ENCODE data around the gene C17orf100.

The C17orf100 gene

GRCh38 chr17:6630390-6630789 is 21.2 kb upstream of the C17orf100 start:
- Histone ChIP-seq H3K27ac (ENCODE audit: low read length) (no peak overlapping the region), H3K4me1 (ENCODE audit: control insufficient read depth, insufficient read depth, low read length) (no peaks in the 10 kb centered on the region), H3K36me3 (ENCODE audit: control insufficient read depth, insufficient read depth, low read length) (no peaks in the 10 kb centered on the region; the same call in 1 of the 2 replicates), H3K4me3 (ENCODE audit: low read length) (no peak overlapping the region), H3K27me3 (ENCODE audit: control insufficient read depth, insufficient read depth, low read length) (no peaks in the 10 kb centered on the region), H3K9me3 (ENCODE audit: control insufficient read depth, insufficient read depth, low read length) (no peaks in the 10 kb centered on the region)
- DNase-seq (ENCODE audit: low read depth, low spot score): no peak
- WGBS (ENCODE audit: insufficient coverage, insufficient read length): no CpG with 5 or more reads among the region's 1 CpG

DNA sequence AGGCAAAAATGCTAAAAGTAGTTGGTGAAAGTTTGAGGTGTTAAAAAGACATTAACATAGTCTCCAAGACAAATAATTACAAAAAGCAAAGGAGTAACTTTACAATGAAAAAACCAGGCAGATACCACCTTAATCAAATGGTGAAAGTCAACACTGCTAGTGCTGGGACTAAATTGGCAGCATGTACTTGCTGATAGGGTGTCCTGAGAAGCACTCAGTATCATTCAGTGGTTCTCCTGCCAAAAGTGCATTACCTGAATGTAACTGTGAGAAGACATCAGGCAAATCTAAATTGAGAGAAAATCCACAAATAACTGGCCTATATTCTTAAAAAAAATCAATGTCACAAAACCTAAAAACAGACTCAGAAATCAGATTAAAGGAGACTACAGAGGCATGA is 19.0 kb upstream of the C17orf100 start:
- Histone ChIP-seq H3K4me3 (ENCODE audit: low read length) (no peak overlapping the region), H3K27ac (ENCODE audit: low read length) (no peak overlapping the region), H3K9me3 (ENCODE audit: control insufficient read depth, insufficient read depth, low read length) (no peaks in the 10 kb centered on the region), H3K27me3 (ENCODE audit: control insufficient read depth, insufficient read depth, low read length) (no peaks in the 10 kb centered on the region), H3K36me3 (ENCODE audit: control insufficient read depth, insufficient read depth, low read length) (no peaks in the 10 kb centered on the region; the same call in 1 of the 2 replicates), H3K4me1 (ENCODE audit: control insufficient read depth, insufficient read depth, low read length) (no peaks in the 10 kb centered on the region)
- no peak for DNase-seq (ENCODE audit: low read depth, low spot score)

DNA sequence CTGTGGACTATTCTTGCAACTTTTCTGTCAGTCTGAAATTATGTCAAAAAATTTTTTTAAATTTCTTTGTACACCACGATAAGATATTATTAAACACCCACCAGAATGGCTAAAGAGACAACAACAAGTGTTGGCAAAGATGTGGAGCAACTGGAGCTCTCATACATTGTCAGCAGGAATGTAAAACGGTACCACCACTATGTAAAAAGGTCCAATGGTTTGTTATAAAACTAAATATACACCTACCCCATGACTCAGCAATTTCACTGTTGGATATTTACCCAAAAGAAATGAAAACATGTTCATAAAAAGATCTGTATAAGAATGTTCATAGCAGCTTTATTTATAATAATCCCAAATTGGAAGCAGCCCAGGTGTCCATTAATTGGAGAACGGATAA is 18.3 kb upstream of the C17orf100 start:
- no peaks in the 10 kb centered on the region for H3K27me3 ChIP-seq (ENCODE audit: control insufficient read depth, insufficient read depth, low read length)
- no CpG with 5 or more reads among the region's 3 CpGs for WGBS (ENCODE audit: insufficient coverage, insufficient read length)
- H3K36me3 ChIP-seq (ENCODE audit: control insufficient read depth, insufficient read depth, low read length): no peaks in the 10 kb centered on the region; the same call in 1 of the 2 replicates
- DNase-seq (ENCODE audit: low read depth, low spot score): no peak
- H3K4me3 ChIP-seq (ENCODE audit: low read length): no peak overlapping the region
- no peaks in the 10 kb centered on the region for H3K9me3 ChIP-seq (ENCODE audit: control insufficient read depth, insufficient read depth, low read length)
- H3K27ac ChIP-seq (ENCODE audit: low read length): no peak overlapping the region
- no peaks in the 10 kb centered on the region for H3K4me1 ChIP-seq (ENCODE audit: control insufficient read depth, insufficient read depth, low read length)

DNA sequence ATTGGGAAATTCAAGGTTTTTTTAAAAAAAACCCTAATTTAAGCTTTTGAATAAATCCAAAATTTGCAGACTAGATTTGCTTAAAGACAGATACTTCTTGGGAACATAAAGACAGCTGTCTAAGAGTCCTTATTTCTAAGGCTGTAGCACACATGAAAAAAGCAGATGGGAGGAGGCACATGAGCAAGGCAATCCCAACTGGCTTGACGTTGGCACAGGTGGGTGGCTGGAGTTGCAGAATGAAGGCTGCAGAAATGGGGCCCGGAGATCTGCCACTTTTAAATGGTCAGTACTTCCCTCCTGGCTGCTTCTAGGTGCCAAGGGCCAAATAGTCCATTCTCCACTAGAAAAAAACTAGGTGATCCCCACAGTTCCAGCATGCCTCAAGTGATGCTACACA is 15.5 kb upstream of the C17orf100 start:
- H3K27ac ChIP-seq (ENCODE audit: low read length): no peak overlapping the region
- H3K36me3 ChIP-seq (ENCODE audit: control insufficient read depth, insufficient read depth, low read length): no peaks in the 10 kb centered on the region; the same call in 1 of the 2 replicates
- H3K4me3 ChIP-seq (ENCODE audit: low read length): no peak overlapping the region
- no peak for DNase-seq (ENCODE audit: low read depth, low spot score)
- no peaks in the 10 kb centered on the region for H3K27me3 ChIP-seq (ENCODE audit: control insufficient read depth, insufficient read depth, low read length)
- WGBS (ENCODE audit: insufficient coverage, insufficient read length): no CpG with 5 or more reads among the region's 2 CpGs
- H3K4me1 ChIP-seq (ENCODE audit: control insufficient read depth, insufficient read depth, low read length): no peaks in the 10 kb centered on the region
- H3K9me3 ChIP-seq (ENCODE audit: control insufficient read depth, insufficient read depth, low read length): no peaks in the 10 kb centered on the region

- no peak overlapping the region for H3K4me3 ChIP-seq (ENCODE audit: low read length)
- WGBS (ENCODE audit: insufficient coverage, insufficient read length): no CpG with 5 or more reads among the region's 17 CpGs
- H3K9me3 ChIP-seq (ENCODE audit: control insufficient read depth, insufficient read depth, low read length): no peaks in the 10 kb centered on the region
- no peaks in the 10 kb centered on the region; the same call in 1 of the 2 replicates for H3K36me3 ChIP-seq (ENCODE audit: control insufficient read depth, insufficient read depth, low read length)
- no peaks in the 10 kb centered on the region for H3K27me3 ChIP-seq (ENCODE audit: control insufficient read depth, insufficient read depth, low read length)
- no peak overlapping the region for H3K27ac ChIP-seq (ENCODE audit: low read length)
- H3K4me1 ChIP-seq (ENCODE audit: control insufficient read depth, insufficient read depth, low read length): no peaks in the 10 kb centered on the region
- DNase-seq (ENCODE audit: low read depth, low spot score): no peak
Measured at GRCh38 chr17:6636616-6637457, 14.7 kb upstream of the C17orf100 start.

- Histone ChIP-seq H3K27me3 (ENCODE audit: control insufficient read depth, insufficient read depth, low read length) (no peaks in the 10 kb centered on the region), H3K9me3 (ENCODE audit: control insufficient read depth, insufficient read depth, low read length) (no peaks in the 10 kb centered on the region), H3K27ac (ENCODE audit: low read length) (no peak overlapping the region), H3K36me3 (ENCODE audit: control insufficient read depth, insufficient read depth, low read length) (no peaks in the 10 kb centered on the region; the same call in 1 of the 2 replicates), H3K4me1 (ENCODE audit: control insufficient read depth, insufficient read depth, low read length) (no peaks in the 10 kb centered on the region), H3K4me3 (ENCODE audit: low read length) (no peak overlapping the region)
- no peak for DNase-seq (ENCODE audit: low read depth, low spot score)
- no CpG with 5 or more reads among the region's 6 CpGs for WGBS (ENCODE audit: insufficient coverage, insufficient read length)
Measured at GRCh38 chr17:6637458-6637840, 14.1 kb upstream of the C17orf100 start.

GRCh38 chr17:6638046-6638908 is 13.3 kb upstream of the C17orf100 start:
- H3K27me3 ChIP-seq (ENCODE audit: control insufficient read depth, insufficient read depth, low read length): no peaks in the 10 kb centered on the region
- H3K27ac ChIP-seq (ENCODE audit: low read length): no peak overlapping the region
- H3K36me3 ChIP-seq (ENCODE audit: control insufficient read depth, insufficient read depth, low read length): 0 out of 2 replicates have a peak, but pooled peaks cover under 1% of the 10 kb centered on the region
- DNase-seq (ENCODE audit: low read depth, low spot score): no peak
- H3K4me3 ChIP-seq (ENCODE audit: low read length): no peak overlapping the region
- H3K4me1 ChIP-seq (ENCODE audit: control insufficient read depth, insufficient read depth, low read length): no peaks in the 10 kb centered on the region
- no CpG with 5 or more reads among the region's 24 CpGs for WGBS (ENCODE audit: insufficient coverage, insufficient read length)
- no peaks in the 10 kb centered on the region for H3K9me3 ChIP-seq (ENCODE audit: control insufficient read depth, insufficient read depth, low read length)

- WGBS (ENCODE audit: insufficient coverage, insufficient read length): no CpG with 5 or more reads among the region's 15 CpGs
- H3K4me1 ChIP-seq (ENCODE audit: control insufficient read depth, insufficient read depth, low read length): no peaks in the 10 kb centered on the region
- DNase-seq (ENCODE audit: low read depth, low spot score): no peak
- H3K36me3 ChIP-seq (ENCODE audit: control insufficient read depth, insufficient read depth, low read length): 0 out of 2 replicates have a peak, but pooled peaks cover 3% of the 10 kb centered on the region
- no peaks in the 10 kb centered on the region for H3K9me3 ChIP-seq (ENCODE audit: control insufficient read depth, insufficient read depth, low read length)
- H3K27ac ChIP-seq (ENCODE audit: low read length): no peak overlapping the region
- H3K27me3 ChIP-seq (ENCODE audit: control insufficient read depth, insufficient read depth, low read length): no peaks in the 10 kb centered on the region
- no peak overlapping the region; the same call in 1 of the 2 replicates for H3K4me3 ChIP-seq (ENCODE audit: low read length)
Measured at GRCh38 chr17:6639014-6639585, 12.5 kb upstream of the C17orf100 start.

DNA sequence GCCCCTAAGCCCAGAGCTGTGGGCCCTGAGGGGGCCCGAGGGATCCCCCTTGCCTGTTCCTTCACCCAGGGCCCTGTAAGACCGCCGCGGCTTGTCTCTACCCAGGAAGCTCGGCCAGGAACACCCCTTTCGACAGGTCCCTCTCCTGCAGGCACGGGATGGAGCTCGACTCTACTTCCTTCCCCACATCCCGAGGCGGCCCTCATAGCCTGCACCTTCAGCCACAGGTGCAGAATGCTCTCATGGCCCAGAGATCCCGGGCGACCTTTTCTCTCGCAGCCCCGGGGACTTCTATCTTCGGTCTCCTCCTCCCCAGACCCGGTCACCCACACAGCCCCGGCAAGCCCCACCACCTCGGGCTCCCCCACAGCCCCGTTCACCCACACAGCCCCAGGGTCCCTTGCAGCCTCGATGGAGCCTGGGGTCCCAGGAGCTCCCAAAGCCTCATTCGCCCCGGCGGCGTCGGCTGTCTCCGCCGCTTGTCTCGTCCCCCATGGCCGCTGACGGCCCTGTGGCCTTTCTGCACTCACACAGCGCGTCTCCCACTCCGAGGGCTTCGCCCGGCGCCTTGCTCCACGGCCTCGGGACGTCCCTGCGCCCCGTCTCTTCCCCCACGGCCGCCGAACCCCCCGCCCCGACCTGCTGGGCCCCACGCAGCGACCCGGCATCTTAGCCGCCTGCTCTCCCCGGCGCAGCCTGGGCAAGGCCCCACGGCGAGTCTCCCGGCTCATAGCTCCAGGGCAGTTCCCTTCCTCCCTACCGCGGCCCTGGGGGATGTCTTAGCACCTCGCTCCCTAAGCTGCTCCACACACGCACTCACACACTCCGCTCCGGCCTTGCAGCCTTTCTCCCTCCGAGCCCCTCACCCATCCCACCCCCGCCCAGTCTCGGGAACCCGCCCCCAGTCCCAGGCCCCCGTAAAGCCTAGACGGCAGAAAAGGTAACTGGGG is 11.7 kb upstream of the C17orf100 start:
- no peaks in the 10 kb centered on the region for H3K4me1 ChIP-seq (ENCODE audit: control insufficient read depth, insufficient read depth, low read length)
- H3K27me3 ChIP-seq (ENCODE audit: control insufficient read depth, insufficient read depth, low read length): no peaks in the 10 kb centered on the region
- H3K36me3 ChIP-seq (ENCODE audit: control insufficient read depth, insufficient read depth, low read length): 0 out of 2 replicates have a peak, but pooled peaks cover 3% of the 10 kb centered on the region
- H3K9me3 ChIP-seq (ENCODE audit: control insufficient read depth, insufficient read depth, low read length): no peaks in the 10 kb centered on the region
- WGBS (ENCODE audit: insufficient coverage, insufficient read length): no CpG with 5 or more reads among the region's 67 CpGs
- peak overlapping the region; percentile 89 for H3K4me3 ChIP-seq (ENCODE audit: low read length)
- no peak overlapping the region for H3K27ac ChIP-seq (ENCODE audit: low read length)
- DNase-seq (ENCODE audit: low read depth, low spot score): no peak
